Testis (tissue), 2 donors: ENCODE results near the gene TMSB15C.

Source experiments
- CTCF ChIP-seq, 3 experiments: fragments of 450-650 bp in 2 of 3; fragments of 200-600 bp in 1 of 3; sonication (generic) in 1 of 3; IDR thresholded peaks; one replicate each; pipeline ENCODE4 v1.5.1; 2016 to 2019; ENCODE audit warnings: antibody characterized with exemption in 3 of 3, mild to moderate bottlenecking in 2 of 3, moderate library complexity in 1 of 3
- POLR2A ChIP-seq: fragments of 450-650 bp; IDR thresholded peaks from one replicate; pipeline ENCODE4 v1.6.1; 2017; ENCODE audit warnings: antibody characterized with exemption, mild to moderate bottlenecking, moderate library complexity

GRCh38 chrX:104084534-104085277 lies 8.7 kb upstream of the TMSB15C start:
- TF ChIP-seq CTCF (IDR thresholded peaks at IDR 0.05), result no peak
- TF ChIP-seq POLR2A, result no peak
